Fibroblast of skin of abdomen (primary cell): ENCODE data around the gene ART5.
"Not testable (repeated sequence)": the region's sequence is repeated elsewhere in the genome, so short reads cannot be mapped to it uniquely, and the experiment has no call there.

Source experiments
- DNase-seq: peaks from one replicate; pipeline ENCODE4 v3.0.0-alpha.2; 2013

ART5 gene

DNA sequence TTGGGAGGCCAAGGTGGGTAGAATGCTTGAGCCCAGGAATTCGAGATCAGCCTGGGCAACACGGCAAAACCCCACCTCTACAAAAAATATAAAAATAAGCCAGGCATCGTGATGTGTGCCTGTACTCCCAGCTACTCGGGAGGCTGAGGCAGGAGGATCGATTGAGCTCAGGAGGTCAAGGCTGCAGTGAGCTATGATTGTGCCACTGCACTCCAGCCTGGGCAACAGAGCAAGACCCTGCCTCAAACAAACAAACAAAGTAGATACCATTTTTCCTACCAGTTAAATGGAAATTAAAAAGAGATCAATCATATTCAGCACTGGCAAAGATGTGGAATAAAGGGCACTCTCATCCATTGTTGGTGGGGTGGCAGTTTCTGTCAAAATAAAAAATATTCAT is 15.5 kb upstream of the ART5 start:
- DNase-seq: not testable (repeated sequence)

DNA sequence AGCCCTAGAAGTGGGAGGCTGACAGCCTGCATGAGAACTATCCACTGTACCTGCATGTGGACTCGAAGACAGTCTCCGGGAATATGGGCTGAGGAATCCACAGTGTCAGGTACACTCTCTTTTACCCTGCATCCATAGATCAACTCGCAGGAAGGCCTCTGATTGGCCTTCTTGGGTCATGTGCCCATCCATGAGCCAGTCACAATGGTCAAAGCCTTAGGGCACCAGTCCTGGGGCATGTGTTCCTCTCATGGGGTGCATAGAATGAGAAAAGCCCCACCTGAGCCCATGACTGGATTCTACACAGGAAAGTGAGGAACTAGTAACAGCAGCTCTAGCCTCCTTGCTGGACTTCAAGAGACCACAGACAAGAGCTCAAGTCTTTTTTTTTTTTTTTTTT is 13.8 kb upstream of the ART5 start:
- DNase-seq: no peak

GRCh38 chr11:3652514-3652913 is 10.7 kb upstream of the ART5 start:
- not testable (repeated sequence) for DNase-seq

GRCh38 chr11:3649374-3649773 is 7.6 kb upstream of the ART5 start:
- not testable (repeated sequence) for DNase-seq

DNA sequence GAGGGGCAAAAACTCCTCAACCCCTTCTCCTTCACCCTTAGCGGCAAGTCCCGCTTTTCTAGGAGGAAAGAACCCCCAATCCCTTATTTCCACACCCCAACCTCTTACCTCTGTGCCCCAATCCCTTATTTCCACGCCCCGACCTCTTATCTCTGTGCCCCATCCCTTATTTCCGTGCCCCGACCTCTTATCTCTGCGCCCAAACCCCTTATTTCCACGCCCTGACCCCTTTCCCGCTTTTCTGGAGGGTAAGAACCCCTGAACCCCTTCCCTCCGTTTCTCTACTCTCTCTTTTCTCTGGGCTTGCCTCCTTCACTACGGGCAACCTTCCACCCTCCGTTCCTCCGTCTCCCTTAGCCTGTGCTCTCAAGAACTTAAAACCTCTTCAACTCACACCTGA is 7.1 kb upstream of the ART5 start:
- not testable (repeated sequence) for DNase-seq

GRCh38 chr11:3645552-3645951 is 3.8 kb upstream of the ART5 start:
- no peak for DNase-seq

DNA sequence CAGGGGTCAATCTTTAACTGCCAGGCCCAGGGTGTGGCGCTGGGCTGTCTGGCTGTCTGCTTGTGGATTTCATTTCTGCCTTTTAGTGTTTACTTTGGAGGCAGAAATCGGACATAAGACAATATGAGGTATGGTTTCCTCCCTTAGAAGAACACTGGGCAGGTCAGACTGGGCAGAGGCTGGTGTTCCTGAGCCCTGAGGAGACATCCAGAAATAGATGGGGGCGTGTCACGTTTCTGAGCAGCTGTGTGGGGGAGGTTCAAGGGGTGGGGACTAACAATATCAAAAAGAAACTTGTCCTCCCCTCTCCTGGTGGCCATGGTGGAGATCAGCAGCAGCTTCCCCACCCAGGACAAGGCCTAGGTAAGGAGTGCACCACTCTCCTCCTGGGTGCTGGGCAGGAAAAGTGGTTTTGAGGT is 3.0 kb upstream of the ART5 start, which contains the start of gene ART1:
TSS of gene ART1 (plus strand) at position 312 of the 419 bp plus-strand sequence. CDS start 14,086 bp downstream, outside the sequence.
- no peak for DNase-seq

GRCh38 chr11:3643102-3643546 is 1.3 kb upstream of the ART5 start:
- DNase-seq: not testable (repeated sequence)

DNA sequence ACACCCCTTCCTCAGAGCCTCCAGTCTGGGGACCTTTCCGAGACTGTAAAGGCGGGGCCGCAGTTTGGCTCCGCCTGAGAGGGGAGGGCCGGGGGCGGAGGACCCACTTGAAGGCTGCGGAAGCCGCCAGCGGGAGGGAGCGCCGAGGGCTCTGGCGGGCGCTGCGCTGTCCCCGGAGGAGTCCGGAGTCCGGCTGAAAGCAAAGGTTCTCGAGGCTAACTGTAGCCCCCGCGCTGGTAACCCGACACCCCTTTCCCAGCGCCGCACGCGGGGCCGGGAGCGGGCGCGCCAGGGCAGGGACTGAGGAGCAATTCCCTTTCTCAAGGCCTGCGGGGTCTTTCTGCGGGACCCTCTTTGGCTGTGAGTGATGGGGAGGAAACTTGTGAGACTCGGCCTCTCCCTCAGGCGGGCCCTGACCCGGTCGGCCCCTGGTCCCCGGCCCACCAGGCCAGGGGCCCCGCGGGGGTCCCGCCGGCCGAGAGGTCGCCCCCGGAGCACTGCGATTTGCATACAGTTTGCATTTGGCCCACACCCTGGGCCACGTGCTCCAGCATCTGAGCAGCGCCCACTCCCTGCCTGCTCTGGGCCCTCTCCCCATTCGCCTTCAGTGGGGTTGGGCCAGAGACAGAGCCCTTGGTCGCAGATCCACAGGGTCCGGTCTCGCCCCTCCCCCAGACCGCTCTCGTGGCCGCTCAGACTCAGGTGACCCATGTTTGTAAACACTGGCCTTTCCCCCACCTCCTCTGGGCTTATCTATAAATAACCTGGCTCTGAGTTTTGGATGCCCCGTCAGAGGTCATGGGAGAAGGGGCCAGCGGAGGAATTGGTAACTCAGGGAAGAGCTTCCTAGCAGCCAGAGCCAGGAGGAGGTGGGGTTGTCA is 519 bp upstream of the ART5 start:
- DNase-seq: peak; percentile 82

- no peak for DNase-seq
Observed at GRCh38 chr11:3641191-3641590, 601 bp downstream of the ART5 start.

DNA sequence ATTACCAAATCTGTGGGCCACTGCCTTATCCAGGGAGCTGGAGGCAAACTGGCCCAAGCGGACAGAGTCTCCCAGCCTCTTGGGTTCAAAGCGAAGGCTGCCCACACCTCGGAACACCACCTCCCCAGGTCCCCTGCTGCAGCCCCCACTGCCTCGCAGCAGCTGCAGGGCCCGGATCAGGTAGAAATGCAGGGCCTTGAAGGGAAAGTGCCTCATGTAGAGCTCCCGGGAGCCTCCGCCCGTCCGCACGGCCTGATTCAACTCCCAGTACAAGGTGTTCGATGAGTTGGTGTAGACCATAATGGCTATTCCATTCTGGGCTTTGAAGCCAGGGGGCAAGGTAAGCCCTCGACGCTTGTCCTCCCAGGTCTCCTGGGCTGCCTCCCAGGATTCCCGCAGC is 2.0 kb downstream of the ART5 start:
- DNase-seq: no peak

GRCh38 chr11:3638513-3638912 is 3.3 kb downstream of the ART5 start:
- no peak for DNase-seq

DNA sequence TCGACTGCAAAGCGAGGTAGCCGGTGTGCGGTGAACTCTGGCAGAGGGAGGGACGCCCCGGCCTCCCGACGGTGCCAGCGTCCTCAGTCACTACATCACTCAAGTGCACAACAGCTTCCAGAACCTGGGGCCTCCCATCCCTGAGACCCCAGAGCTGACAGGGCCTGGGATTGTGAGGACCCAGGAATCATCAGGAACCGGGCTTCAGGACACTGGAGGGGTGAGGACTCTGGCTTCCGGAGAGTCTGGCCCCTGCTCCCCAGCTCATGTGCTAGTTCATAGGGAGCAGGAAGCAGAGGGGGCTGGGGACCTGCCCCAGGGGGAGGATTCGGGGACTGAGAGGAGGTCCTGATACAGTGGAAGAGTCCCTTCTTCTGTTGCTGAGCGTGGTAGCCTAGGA is 4.6 kb downstream of the ART5 start:
- DNase-seq: no peak

DNA sequence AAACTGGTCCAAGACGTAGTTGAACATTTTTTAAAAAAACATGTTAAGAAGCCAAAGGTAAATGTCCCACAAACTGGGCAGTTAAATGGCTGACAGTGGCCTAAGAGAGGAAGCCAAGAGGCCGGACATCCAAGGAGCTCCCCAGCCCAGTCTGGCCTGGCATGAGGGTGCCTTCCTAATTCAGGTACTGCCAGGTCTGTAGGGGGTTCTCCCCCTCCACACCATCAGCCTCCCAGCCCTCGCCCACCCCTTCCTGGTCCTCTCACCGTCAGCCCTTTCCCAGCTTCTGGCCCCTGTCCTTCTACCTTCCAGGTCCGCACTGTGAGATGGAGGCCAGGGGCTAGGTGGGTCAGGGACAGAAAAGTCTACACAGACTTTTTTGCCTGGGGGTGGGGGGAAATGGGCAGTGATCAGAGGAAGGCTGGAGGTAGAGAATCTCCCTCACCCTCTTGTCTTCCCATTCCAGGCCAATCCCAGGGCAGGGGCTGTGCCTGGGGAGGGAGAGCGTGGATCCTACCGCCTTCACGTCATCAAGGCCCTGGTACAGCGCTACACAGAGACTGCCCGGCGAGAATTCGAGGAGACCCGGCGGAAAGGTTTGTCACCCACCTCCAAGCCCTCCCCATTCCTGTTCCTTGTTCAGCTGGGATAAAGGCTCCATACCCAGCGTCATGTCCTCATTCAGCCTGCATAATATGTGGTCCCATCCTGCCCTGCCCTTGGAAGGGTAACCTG is 6.0 kb downstream of the ART5 start:
- no peak for DNase-seq

DNA sequence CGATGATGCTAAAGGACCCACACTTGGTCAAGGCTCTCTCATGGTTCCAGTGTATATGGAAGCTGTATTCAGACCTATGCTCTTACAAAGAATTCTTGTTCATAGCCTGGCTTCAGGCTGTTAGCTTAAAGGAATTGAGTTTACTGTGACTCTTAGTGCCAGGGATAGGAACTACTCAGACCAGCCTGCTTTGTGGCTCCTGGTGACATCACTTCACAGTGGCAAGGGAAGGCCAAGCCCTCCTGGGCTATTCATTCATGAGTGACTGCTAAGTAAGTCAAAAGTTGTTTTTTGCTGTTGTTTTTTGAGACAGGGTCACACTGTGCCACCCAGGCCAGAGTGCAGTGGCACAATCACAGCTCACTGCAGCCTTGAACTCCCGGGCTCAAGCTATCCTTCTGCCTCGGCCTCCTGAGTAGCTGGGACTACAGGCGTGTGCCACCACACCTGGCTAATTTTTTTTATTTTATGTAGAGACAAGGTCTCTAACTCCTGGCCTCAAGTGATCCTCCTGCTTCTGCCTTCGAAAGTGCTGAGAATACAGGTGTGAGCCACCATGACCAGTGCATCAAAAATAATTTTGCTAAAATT is 9.6 kb downstream of the ART5 start:
- no peak for DNase-seq

GRCh38 chr11:3631331-3631730 is 10.5 kb downstream of the ART5 start:
- no peak for DNase-seq

DNA sequence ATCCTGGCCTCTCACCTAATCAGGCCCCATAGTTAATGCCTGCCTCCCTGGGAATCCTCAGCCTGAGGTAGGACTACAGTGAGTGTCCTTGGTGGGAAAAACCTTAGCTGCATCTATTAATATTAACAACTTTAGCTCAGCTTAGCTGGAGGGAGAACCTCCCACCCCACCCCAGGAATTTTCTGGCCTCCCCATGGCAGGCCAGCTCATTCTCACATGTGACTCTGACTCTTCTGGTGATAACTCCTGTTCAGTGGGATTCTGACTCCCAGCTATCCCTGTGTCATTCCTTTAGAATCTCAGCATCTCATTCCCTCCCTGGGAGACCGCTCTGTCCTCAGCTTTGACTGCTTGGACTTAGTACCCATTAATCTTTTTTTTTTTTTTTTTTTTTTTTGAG is 14.5 kb downstream of the ART5 start:
- DNase-seq: peak; percentile 65

- DNase-seq: no peak
Observed at GRCh38 chr11:3626250-3626960, 15.4 kb downstream of the ART5 start.

- DNase-seq: no peak
Observed at GRCh38 chr11:3623767-3624458, 17.9 kb downstream of the ART5 start.

- DNase-seq: no peak
Observed at GRCh38 chr11:3623121-3623520, 18.7 kb downstream of the ART5 start.

GRCh38 chr11:3622521-3622920 is 19.3 kb downstream of the ART5 start:
- no peak for DNase-seq

GRCh38 chr11:3617990-3618389 is 23.8 kb downstream of the ART5 start:
- DNase-seq: no peak
